Naive thymus-derived CD4-positive, alpha-beta T cell (primary cell): ENCODE measurements around the gene SEZ6L. TPM values are rescaled to one million over a fixed set of nuclear protein-coding genes. Genes with fewer than 3 reads are reported as not detected.
"Not testable (repeated sequence)": the region's sequence is repeated elsewhere in the genome, so short reads cannot be mapped to it uniquely, and the experiment has no call there.

Experiments used
- ATAC-seq: fragments of 150-1000 bp; cut with Tn5 transposase; 2 replicates; pipeline ENCODE4 v1.10.0; 2021; ENCODE audit warnings: mild to moderate bottlenecking, moderate library complexity
- CTCF ChIA-PET: fragments of 350-600 bp; sonication (Branson Sonifier 250); formaldehyde crosslinking; loops from one replicate; lab custom pipeline; 2021; ENCODE audit warnings: antibody characterized with exemption; lab: Charles Lee
- POLR2A ChIA-PET: fragments of 350-600 bp; sonication (Branson Sonifier 250); formaldehyde crosslinking; loops from one replicate; lab custom pipeline; 2021; ENCODE audit warnings: antibody characterized with exemption, inconsistent platforms; lab: Charles Lee
- DNase-seq, 9 donors: peaks; one replicate each; pipeline versions ENCODE4 v3.0.0 to v3.0.0-alpha.2; 2020 to 2022; ENCODE audit warnings: mixed read lengths in 1 of 9
- H3K27ac ChIP-seq: one replicate; pipeline ENCODE4 v1.7.0; 2013; ENCODE audit warnings: mild to moderate bottlenecking, low read depth, low read length, moderate library complexity
- H3K27me3 ChIP-seq, 2 donors: one replicate each; pipeline ENCODE4 v1.7.0; 2013; ENCODE audit warnings: low read length in 2 of 2, mild to moderate bottlenecking in 2 of 2, moderate library complexity in 2 of 2; ENCODE audit not compliant: control insufficient read depth in 2 of 2, insufficient read depth in 2 of 2
- H3K36me3 ChIP-seq, 3 experiments: 1 replicate in 2 of 3; 2 replicates in 1 of 3; pipeline ENCODE4 v1.7.0; 2013; ENCODE audit warnings: low read length in 3 of 3, mild to moderate bottlenecking in 3 of 3, moderate library complexity in 1 of 3; ENCODE audit not compliant: insufficient read depth in 3 of 3, control insufficient read depth in 2 of 3
- H3K4me1 ChIP-seq, 2 donors: one replicate each; pipeline ENCODE4 v1.7.0; 2013; ENCODE audit warnings: low read length in 2 of 2, mild to moderate bottlenecking in 2 of 2, moderate library complexity in 1 of 2; ENCODE audit not compliant: control insufficient read depth in 2 of 2, insufficient read depth in 2 of 2
- H3K4me3 ChIP-seq: 2 replicates; pipeline ENCODE4 v1.7.0; 2013; ENCODE audit warnings: mild to moderate bottlenecking, low read length
- H3K9me3 ChIP-seq, 3 experiments: 1 replicate in 2 of 3; 2 replicates in 1 of 3; pipeline ENCODE4 v1.7.0; 2013; ENCODE audit warnings: low read length in 3 of 3; ENCODE audit not compliant: control insufficient read depth in 2 of 3
- H3K27ac Mint-ChIP-seq, 9 donors: one replicate each; pipeline ENCODE4 v1.8.0; 2020 to 2022; ENCODE audit warnings: mixed read lengths in 9 of 9, mild to moderate bottlenecking in 8 of 9, moderate library complexity in 5 of 9, inconsistent platforms in 2 of 9
- H3K27me3 Mint-ChIP-seq, 5 donors: one replicate each; pipeline ENCODE4 v1.8.0; 2021 to 2022; ENCODE audit warnings: mixed read lengths in 5 of 5, mild to moderate bottlenecking in 1 of 5
- H3K36me3 Mint-ChIP-seq, 5 donors: one replicate each; pipeline ENCODE4 v1.8.0; 2020 to 2022; ENCODE audit warnings: mixed read lengths in 5 of 5, mild to moderate bottlenecking in 3 of 5, inconsistent platforms in 1 of 5
- H3K4me1 Mint-ChIP-seq, 7 donors: one replicate each; pipeline ENCODE4 v1.8.0; 2020 to 2022; ENCODE audit warnings: mixed read lengths in 7 of 7, mild to moderate bottlenecking in 3 of 7, inconsistent platforms in 1 of 7
- H3K4me3 Mint-ChIP-seq, 10 donors: one replicate each; pipeline ENCODE4 v1.8.0; 2020 to 2022; ENCODE audit warnings: mild to moderate bottlenecking in 10 of 10, mixed read lengths in 10 of 10, moderate library complexity in 6 of 10, inconsistent platforms in 2 of 10
- H3K9me3 Mint-ChIP-seq, 11 donors: one replicate each; pipeline ENCODE4 v1.8.0; 2020 to 2022; ENCODE audit warnings: mixed read lengths in 11 of 11, mild to moderate bottlenecking in 4 of 11, inconsistent platforms in 1 of 11, moderate library complexity in 1 of 11
- intact Hi-C, 2 donors: fragments of 100-400 bp; cut with micrococcal nuclease; formaldehyde crosslinking; loops; one replicate each; pipeline ENCODE4 v1.15.1; 2023
- polyA plus RNA-seq, 2 donors: library from polyadenylated mRNA; unstranded; fragments of 300-500 nt; fragmentation: Illumina TruSeq; gene quantifications; one replicate each; pipeline ENCODE4 v1.2.3, GENCODE V29; 2021
- total RNA-seq, 6 experiments: library from RNA in 5 of 6; stranded (reverse) in 5 of 6; gene quantifications; 1 replicate in 5 of 6; 2 replicates in 1 of 6; pipeline ENCODE4 v1.2.3 and lab custom pipeline; 2021 to 2026

Gene SEZ6L
- total and polyA plus RNA-seq, 7 experiments from 2014 or later, result 0.16 to 1.4 TPM; not detected in 5

DNA sequence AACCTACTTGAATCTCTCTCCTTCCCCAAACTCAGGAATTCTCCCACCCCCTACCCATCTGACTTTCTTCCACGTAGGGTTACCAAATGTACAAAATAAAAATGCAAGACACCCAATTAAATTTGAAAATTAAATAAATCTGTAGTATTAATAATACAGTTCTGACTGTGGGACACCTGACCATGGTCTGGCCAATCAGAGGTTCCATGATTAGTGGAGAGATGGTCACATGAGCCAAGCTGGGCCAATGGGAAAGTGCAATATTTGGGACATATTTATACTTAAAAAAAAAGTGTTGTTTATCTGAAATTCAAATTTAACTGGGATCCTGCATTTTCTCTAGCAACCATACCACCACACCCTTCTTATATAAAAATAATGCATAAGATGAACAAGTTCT is 230.0 kb downstream of the SEZ6L start:
- H3K9me3 Mint-ChIP-seq, result no peaks in the 10 kb centered on the region
- no peak overlapping the region for H3K4me3 ChIP-seq
- POLR2A ChIA-PET, result interaction anchor here (0.7 kb wide), 1 partner anchor 257 kb away, joined by 3 read pairs; no protein-coding TSS in a partner anchor
- H3K27ac ChIP-seq, result no peak overlapping the region
- intact Hi-C loops, result no loop called here
- DNase-seq (no peak), ATAC-seq (no peak)
- no peaks in the 10 kb centered on the region for H3K36me3 Mint-ChIP-seq
- CTCF ChIA-PET, result interaction anchor here (0.7 to 7.3 kb wide), 2 partner anchors 62 to 68 kb away, joined by 3 to 50 read pairs; no protein-coding TSS in a partner anchor
- no peaks in the 10 kb centered on the region for H3K36me3 ChIP-seq
- peaks cover 0 to 7% (median 0%) of the 10 kb centered on the region in 7 donors for H3K4me1 Mint-ChIP-seq
- H3K27me3 Mint-ChIP-seq, result peaks cover 0 to 13% (median 3%) of the 10 kb centered on the region in 5 donors
- H3K4me3 Mint-ChIP-seq, result no peak overlapping the region
- H3K27me3 ChIP-seq, result no peaks in the 10 kb centered on the region
- no peaks in the 10 kb centered on the region for H3K4me1 ChIP-seq
- no peak overlapping the region for H3K27ac Mint-ChIP-seq
- H3K9me3 ChIP-seq, result no peaks in the 10 kb centered on the region

DNA sequence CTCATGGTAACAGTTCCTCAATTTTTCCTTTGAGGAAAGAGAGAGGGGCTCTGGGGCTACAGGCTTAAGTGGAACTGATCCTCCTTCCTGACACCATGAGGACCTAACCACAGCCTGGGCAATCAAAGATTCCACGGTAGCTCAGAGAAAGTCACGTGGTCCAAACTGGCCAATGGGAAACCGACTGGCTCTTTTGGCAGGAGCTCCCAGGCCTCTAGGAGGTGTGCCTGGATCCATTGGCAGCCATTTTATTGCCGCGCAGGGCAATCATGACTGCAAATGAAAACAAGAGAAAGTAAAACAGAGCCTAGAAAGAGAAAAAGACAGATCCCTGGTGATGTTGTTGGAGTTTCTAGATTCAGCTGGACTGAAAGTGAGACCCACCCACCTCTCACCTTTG is 232.5 kb downstream of the SEZ6L start:
- POLR2A ChIA-PET, result no interaction called here
- no peaks in the 10 kb centered on the region for H3K36me3 ChIP-seq
- H3K4me3 Mint-ChIP-seq, result no peak overlapping the region
- no peak for DNase-seq
- H3K27ac ChIP-seq, result no peak overlapping the region
- ATAC-seq, result no peak
- no peak overlapping the region for H3K27ac Mint-ChIP-seq
- no peaks in the 10 kb centered on the region for H3K27me3 ChIP-seq
- H3K9me3 ChIP-seq, result no peaks in the 10 kb centered on the region
- CTCF ChIA-PET, result interaction anchor here (0.6 to 7.3 kb wide), 2 partner anchors 39 to 60 kb away, joined by 3 to 50 read pairs; no protein-coding TSS in a partner anchor
- no peak overlapping the region for H3K4me3 ChIP-seq
- H3K9me3 Mint-ChIP-seq, result no peaks in the 10 kb centered on the region
- no peaks in the 10 kb centered on the region for H3K4me1 ChIP-seq
- H3K4me1 Mint-ChIP-seq, result peaks cover 0 to 15% (median 0%) of the 10 kb centered on the region in 7 donors
- H3K36me3 Mint-ChIP-seq, result no peaks in the 10 kb centered on the region
- intact Hi-C loops, result no loop called here
- H3K27me3 Mint-ChIP-seq, result peaks cover 0 to 21% (median 0%) of the 10 kb centered on the region in 5 donors

DNA sequence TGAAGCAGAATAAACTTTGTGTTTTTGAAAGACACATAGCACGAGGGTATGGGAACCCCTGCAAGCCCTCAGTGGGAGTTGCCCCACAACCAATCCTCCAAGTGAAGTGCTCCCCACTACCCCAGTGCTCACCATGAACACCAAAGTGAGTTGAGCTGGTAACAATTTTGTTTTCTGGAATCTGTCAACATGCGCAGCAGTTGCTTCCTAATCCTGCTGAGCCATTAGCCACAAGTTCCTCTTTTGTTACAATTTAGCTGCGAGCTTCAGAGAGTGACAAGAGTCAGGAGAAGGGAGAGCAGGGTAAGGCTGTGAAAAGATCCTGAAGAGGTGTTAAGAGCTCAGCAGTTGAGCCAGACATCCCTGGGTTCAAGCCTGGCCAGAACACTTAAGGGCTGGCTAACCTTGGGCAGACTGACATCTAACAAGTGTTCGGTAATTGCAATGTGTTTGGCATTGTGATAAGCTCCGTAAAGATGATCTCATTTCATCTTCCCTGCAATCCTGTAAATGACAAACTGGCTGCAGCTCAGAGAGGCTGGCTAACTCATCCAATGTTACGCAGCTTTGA is 235.7 kb downstream of the SEZ6L start:
- Mint-ChIP-seq H3K36me3 (no peaks in the 10 kb centered on the region), H3K9me3 (no peaks in the 10 kb centered on the region), H3K4me1 (peaks cover 0 to 10% (median 0%) of the 10 kb centered on the region in 7 donors), H3K27me3 (peaks cover 0 to 25% (median 11%) of the 10 kb centered on the region in 5 donors), H3K27ac (no peak overlapping the region), H3K4me3 (no peak overlapping the region)
- Histone ChIP-seq H3K27me3 (no peaks in the 10 kb centered on the region), H3K36me3 (no peaks in the 10 kb centered on the region), H3K9me3 (no peaks in the 10 kb centered on the region), H3K27ac (no peak overlapping the region), H3K4me1 (no peaks in the 10 kb centered on the region), H3K4me3 (no peak overlapping the region)
- POLR2A ChIA-PET, result no interaction called here
- intact Hi-C loops, result no loop called here
- ATAC-seq, result peak; percentile 57
- DNase-seq, result no peak
- CTCF ChIA-PET, result interaction anchor here (0.7 kb wide), 1 partner anchor 275 kb away, joined by 3 read pairs; no protein-coding TSS in a partner anchor

- Histone ChIP-seq H3K4me3 (no peak overlapping the region), H3K9me3 (no peaks in the 10 kb centered on the region), H3K27me3 (no peaks in the 10 kb centered on the region), H3K27ac (no peak overlapping the region), H3K36me3 (no peaks in the 10 kb centered on the region), H3K4me1 (no peaks in the 10 kb centered on the region)
- intact Hi-C loops, result no loop called here
- H3K36me3 Mint-ChIP-seq, result no peaks in the 10 kb centered on the region
- DNase-seq, result no peak
- H3K4me1 Mint-ChIP-seq, result peaks cover 0 to 10% (median 0%) of the 10 kb centered on the region in 7 donors
- no peaks in the 10 kb centered on the region for H3K9me3 Mint-ChIP-seq
- H3K4me3 Mint-ChIP-seq, result no peak overlapping the region
- ChIA-PET POLR2A (no interaction called here), CTCF (no interaction called here)
- H3K27me3 Mint-ChIP-seq, result peaks cover 0 to 25% (median 11%) of the 10 kb centered on the region in 5 donors
- no peak for ATAC-seq
- H3K27ac Mint-ChIP-seq, result no peak overlapping the region
These were observed 236.9 kb downstream of the SEZ6L start for GRCh38 chr22:26406118-26406517.

GRCh38 chr22:26408562-26409220 is 239.4 kb downstream of the SEZ6L start:
- H3K27me3 ChIP-seq, H3K9me3 Mint-ChIP-seq, intact Hi-C loops, DNase-seq, ATAC-seq, H3K4me1 ChIP-seq, CTCF ChIA-PET, H3K9me3 ChIP-seq, H3K4me3 ChIP-seq, H3K27ac ChIP-seq, H3K36me3 ChIP-seq, POLR2A ChIA-PET, H3K4me3 Mint-ChIP-seq, H3K36me3 Mint-ChIP-seq, H3K27ac Mint-ChIP-seq: not testable (repeated sequence)
- H3K4me1 Mint-ChIP-seq, result peaks cover 0 to 10% (median 0%) of the 10 kb centered on the region in 7 donors
- H3K27me3 Mint-ChIP-seq, result peaks cover 0 to 16% (median 5%) of the 10 kb centered on the region in 5 donors

- H3K36me3 ChIP-seq, result no peaks in the 10 kb centered on the region
- ChIA-PET POLR2A (no interaction called here), CTCF (no interaction called here)
- no peak overlapping the region for H3K27ac ChIP-seq
- intact Hi-C loops, result no loop called here
- no peak overlapping the region for H3K27ac Mint-ChIP-seq
- ATAC-seq, result no peak
- H3K4me1 Mint-ChIP-seq, result peaks cover 0 to 2% (median 0%) of the 10 kb centered on the region in 7 donors
- no peaks in the 10 kb centered on the region for H3K9me3 ChIP-seq
- DNase-seq, result no peak
- no peak overlapping the region for H3K4me3 ChIP-seq
- no peaks in the 10 kb centered on the region for H3K27me3 ChIP-seq
- H3K9me3 Mint-ChIP-seq, result no peaks in the 10 kb centered on the region
- no peaks in the 10 kb centered on the region for H3K4me1 ChIP-seq
- no peaks in the 10 kb centered on the region for H3K36me3 Mint-ChIP-seq
- peaks cover 0 to 18% (median 5%) of the 10 kb centered on the region in 5 donors for H3K27me3 Mint-ChIP-seq
- no peak overlapping the region for H3K4me3 Mint-ChIP-seq
These were observed 240.6 kb downstream of the SEZ6L start for GRCh38 chr22:26409719-26410335.
